DMS153 treated with DMSO at 0.1 percent for 48 hours (cell line): Measurements from ENCODE around the gene XPO6.

Experiments used
- DNase-seq: peaks from one replicate; lab custom pipeline; 2025; ENCODE audit not compliant: unreplicated experiment; lab: John Stamatoyannopoulos, UW

The XPO6 gene

GRCh38 chr16:28110977-28111376 is 100.8 kb downstream of the XPO6 start:
- no peak for DNase-seq

- no peak for DNase-seq
Measured at GRCh38 chr16:28110479-28110878, 101.3 kb downstream of the XPO6 start.

- no peak for DNase-seq
Measured at GRCh38 chr16:28110074-28110473, 101.7 kb downstream of the XPO6 start.

GRCh38 chr16:28108590-28109247 is 103.0 kb downstream of the XPO6 start:
- DNase-seq = no peak

- no peak for DNase-seq
Measured at GRCh38 chr16:28107232-28107631, 104.5 kb downstream of the XPO6 start.

DNA sequence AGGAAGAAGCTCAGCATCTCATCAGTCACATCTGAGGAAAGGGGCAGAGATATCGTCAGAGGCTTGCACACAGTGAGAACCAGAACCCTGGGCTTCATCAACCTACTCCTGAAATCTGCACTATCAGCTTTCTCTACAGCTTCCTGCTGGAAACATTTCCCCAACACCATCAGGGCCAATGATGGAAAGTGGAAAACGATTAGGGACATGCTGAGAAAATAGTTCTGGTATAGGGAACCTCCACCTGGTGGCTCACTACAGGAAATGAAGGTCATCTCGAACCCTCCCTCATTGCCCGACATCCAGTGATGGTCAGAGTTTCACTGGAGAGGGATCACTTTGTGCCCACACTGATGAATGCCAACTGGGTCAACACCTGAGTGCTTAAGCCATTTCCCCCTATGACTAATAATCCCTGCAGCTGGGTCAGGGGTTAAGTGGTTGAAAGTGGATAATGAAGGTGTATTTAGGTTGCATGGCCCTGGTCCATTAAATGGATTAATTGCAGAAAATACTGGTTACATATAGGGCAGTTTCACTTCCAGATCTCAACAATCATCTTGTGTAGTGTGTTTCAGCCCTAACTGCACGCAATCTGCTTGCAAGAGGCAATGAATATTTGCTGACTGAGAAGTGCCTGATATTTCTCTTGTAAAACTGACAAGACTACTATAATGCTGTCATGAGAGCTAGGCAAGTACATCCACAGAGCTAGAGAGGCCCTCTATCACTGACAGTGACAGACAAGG is 105.1 kb downstream of the XPO6 start:
- no peak for DNase-seq

DNA sequence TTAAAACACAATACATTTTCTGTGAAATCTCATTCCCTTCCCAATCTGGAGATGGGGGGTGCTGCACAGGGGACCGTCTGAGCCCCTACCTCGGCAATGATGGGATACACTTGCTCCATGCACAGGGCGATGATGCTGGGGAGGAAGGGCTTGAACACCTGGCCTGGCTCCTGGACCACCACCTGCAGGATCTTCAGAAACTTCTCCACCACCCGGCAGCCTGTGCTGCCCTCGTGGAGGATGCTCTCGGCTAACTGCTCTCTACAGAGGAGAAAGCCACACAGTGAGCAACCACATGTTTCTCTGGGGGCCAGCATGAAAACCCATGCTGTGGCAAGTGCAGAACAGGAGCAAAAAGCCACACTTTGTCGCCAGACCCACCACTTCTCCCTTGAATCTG is 105.8 kb downstream of the XPO6 start:
- no peak for DNase-seq

DNA sequence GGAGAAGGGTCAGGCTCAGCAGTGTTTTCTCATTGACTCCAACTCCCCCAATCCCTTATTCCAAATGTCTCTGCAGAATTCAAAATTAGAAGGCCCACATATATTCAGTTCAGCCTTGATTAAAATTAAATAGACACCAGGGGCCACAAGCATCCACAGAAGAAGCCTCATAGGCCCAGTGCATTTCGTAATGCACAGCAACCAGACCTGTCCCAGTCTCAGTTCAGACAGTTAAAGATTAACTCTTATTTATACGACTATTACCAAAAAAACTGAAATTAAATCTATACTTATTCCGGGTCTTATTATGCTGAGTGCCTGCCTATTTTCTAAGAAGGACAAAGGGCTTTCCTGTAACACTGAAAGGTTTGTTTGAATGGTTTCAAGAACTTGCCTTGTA is 106.5 kb downstream of the XPO6 start:
- DNase-seq = no peak

DNA sequence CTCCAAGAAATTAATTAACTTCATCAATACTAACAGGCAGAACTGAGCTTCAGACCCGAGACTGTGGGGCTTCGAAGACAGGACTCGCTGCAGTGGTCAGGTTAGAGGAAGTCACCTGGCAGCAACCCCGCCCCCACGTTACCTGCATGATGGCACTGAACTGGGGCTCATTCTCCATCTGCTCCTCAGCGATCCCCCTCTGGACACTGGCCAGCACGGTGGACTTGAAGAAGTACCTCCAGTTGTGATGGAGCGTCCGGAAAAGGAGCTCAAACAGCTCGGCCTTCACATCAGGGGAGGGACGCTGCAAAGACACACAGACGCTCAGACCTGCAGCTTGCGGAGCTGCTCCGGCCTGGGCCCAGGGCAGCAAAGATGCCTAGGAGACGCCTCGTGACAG is 107.4 kb downstream of the XPO6 start:
- no peak for DNase-seq

DNA sequence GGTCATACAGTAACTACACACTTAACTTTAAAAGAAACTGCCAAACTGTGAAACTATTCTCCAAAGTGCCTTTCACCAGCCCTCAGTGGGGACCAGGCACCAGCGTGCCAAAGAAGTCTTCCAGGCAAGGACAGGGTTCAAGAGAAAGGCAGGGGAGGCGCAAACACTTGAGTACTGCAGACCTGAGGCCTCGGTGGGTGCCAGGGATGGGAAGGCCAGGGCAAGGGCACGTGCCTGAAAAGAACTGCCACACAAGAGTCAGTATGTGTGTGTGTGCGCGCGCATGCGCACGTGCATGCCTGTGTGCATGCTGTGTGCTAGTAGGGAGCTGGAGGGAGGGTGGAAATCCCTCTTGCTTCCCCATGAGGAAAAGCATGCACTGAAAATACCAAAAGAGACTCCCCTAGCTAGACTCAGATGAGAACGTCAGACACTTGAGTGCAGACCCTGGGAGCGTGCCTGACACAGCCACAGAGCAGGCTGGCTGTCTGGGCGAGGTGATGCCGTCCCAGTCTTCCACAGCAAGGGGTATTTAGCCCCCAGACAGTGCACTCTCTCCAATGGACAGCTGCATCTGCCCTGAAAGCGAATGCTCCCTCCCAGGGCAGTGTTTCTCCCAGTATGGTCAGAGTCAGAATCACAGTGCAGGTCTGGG is 108.1 kb downstream of the XPO6 start:
- DNase-seq = no peak

GRCh38 chr16:28101533-28101890 is 110.3 kb downstream of the XPO6 start:
- DNase-seq = no peak

DNA sequence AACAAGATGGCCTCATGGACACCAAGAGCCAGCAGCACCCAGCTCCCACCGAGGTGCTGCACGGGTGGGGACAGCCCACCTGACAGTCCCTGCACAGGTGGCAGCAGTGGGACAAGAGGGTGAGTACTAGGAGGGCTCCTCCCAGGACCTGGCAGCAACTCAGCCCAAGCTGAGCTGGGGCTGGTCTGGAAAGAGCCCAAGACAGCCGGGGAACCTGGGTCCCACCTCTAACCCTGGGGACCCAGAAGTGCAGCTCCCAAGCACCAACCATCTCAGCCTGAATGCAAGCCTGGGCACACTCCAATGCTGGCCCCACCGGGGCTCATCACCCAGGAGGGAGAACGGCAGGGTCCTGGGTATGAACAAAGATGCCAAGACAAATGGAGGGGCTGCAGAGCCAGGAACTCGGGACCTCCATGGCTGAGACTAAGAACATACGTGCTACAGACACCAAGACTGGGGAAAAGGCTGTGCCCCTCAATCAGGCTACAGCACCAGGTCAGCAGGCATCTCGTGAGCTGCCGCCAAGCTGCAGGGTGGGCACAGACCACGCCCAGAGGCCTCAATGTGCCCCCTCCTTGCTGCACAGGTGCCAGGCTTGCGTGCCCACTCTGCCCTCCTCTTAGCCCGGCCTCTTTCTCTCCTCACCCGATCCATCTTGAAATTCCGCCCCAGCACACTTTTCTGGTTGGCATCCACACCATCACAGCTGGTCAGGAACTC is 110.8 kb downstream of the XPO6 start:
- no peak for DNase-seq

DNA sequence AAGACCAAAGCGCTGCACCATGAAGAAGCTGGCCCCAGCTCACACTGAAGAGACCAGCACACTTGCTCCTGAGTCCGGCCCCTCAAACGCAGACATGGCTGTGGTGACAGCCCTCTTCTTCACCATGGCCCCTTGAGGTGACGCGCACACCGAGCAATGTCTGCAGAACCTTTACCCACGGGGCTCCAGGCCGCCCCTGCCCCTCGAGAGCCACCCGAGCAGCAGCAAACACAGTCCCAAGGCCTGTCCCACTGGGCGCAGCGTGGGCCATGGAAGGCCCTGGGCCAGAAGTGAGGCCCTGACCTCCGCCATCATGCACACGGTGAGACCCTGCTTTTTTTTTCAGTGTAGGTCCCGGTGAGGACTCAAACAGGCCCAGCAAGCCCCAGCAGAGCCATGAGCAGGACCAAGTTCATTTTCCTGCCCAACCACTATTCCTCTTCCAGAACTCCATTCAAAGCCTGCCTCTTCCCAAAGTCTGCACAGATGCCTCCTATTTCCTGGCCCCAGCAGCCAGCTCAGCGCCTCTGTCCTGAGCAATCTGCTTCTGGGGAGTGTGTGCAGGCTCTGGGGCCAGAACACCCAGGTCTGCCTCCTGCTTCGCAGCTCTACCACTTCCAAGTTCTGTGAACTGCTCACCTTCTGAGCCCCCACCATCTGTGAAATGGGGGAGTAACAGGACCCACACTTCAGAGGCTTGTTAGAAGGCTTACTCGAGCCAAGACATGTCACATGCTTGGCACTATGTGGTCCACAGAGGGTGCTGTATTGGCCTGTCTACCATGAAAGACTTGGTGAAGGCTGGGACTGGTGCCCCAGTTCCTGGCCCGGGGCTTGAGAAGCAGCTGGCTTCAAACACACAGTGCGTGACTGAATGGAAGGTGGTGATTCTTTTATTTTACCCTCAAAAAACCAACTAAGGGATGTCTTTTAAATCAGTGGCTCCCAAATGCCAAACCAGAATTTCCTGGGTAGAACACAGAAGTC is 112.5 kb downstream of the XPO6 start:
- no peak for DNase-seq

- DNase-seq = no peak
Measured at GRCh38 chr16:28098171-28098958, 113.4 kb downstream of the XPO6 start.

DNA sequence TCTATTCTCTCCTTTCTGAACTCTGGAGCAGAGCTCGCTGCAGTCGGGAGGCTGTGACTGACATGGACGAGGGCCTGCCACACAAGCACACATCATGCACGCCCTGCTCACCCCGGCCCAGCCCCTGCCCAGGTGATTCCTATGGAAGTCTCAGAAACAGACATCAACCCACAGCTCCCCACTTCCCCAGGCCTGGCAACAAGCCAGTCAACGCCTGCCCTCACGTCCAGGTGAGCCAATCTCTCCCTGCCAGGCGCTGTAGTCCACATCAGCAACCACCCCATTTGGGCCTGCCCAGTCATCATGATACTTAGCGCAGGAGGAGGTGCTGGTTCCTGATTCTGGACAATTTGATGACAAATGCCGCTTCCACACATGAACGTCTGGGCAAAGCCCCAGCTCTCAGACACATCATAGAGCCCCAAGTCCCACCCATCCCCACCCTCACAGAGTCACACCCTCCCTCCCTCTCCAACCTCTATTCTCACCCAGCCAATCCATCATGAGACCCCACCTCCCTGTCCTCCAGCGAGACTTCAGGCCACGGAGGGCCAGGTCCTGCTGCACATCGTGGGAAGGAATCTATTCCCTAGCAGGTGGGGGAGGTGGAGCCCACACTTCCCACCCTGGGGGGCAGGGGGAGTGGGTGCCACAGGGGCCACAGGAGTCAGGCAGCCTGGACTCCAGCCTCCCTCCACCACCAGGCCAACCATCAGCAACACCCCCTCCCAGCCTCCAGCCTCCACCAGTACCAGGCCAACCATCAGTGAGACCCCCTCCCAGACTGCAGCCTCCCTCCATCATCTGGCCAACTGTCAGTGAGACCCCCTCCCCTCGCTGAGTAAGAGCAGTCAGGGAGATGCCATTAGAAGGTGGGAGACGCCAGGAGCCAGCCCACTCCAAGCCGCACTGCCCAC is 114.5 kb downstream of the XPO6 start:
- DNase-seq = no peak

- no peak for DNase-seq
Measured at GRCh38 chr16:28093385-28093725, 118.4 kb downstream of the XPO6 start.

DNA sequence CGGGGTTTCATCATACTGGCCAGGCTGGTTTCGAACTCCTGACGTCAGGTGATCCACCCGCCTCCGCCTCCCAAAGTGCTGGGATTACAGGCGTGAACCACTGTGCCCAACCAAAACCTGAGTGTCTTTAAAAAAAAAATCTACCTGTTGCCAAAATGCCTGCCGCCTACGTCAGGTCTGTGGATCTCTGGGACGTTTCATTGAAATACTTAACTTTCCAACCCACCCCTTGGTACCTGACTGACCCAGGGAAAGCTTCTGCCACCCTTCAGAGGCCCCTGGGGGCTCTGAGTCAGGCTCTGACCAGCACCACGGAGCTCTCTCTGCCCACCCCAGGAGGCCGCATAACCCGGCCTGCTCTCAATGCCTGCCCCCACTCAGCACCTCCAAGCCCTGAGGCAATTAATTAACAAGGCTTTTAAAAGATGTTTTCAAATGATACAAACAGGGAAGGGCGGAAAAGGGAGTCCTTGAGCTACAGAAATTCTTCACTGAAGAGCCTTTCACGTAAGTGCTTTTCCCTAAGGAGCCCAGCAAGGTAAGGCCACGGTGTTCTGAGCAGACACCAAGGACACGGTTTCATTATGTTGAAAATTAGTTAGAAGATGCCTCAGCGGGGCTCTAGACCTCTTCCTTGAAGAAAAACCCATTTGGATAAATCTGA is 118.9 kb downstream of the XPO6 start:
- no peak for DNase-seq

GRCh38 chr16:28091656-28092055 is 120.1 kb downstream of the XPO6 start:
- DNase-seq = no peak
